Activated CD4-positive, CD25-positive, alpha-beta regulatory T cell treated with anti-CD3 and anti-CD28 coated beads, Interleukin-2, amount 50 U/mL, for 16 hours (primary cell): Measurements from ENCODE around the gene TMEM131.

Experiments used
- DNase-seq: peaks from one replicate; pipeline ENCODE4 v3.0.0-alpha.2; 2020; ENCODE audit warnings: low read depth, low spot score

The TMEM131 gene

GRCh38 chr2:97992836-97993825 lies 2.6 kb downstream of the TMEM131 start:
- DNase-seq, result no peak

DNA sequence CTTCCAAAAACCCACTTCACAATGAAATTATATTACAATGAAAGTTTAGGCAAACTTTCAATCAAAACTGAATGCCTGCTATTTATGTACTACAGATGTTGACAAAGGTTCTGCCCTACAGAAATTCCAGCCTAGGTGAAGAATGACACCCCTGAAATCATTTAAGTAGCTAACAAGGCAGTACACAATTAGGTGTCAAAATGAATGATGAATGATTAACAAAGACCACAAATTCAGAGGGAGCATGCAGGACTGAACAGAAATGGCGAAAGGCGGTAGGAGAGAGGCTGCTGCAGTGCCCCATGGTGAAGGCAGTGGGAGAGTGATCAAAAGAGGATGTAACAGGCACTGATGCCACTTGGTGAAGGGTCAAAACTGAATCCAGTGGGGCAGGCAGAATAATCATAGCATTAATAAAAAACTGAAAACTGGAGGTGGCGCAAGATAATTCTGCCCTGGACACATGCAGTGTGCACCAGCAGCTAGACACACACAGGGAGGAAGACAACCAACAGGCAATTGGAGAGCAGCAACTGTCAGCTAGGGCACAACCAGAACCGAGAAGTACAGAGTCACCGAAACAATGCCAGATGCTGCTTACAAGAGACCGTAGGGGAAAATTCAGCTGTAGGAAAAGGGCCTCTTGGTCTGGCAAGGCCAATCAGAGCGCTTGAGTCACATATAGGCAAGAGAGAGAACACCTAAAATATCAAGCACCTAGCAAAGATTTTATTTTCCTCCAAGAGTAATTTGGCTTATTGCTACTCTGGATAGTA lies 4.5 kb downstream of the TMEM131 start:
- no peak for DNase-seq

- DNase-seq, result no peak
These were observed 7.0 kb downstream of the TMEM131 start for GRCh38 chr2:97988722-97989121.

DNA sequence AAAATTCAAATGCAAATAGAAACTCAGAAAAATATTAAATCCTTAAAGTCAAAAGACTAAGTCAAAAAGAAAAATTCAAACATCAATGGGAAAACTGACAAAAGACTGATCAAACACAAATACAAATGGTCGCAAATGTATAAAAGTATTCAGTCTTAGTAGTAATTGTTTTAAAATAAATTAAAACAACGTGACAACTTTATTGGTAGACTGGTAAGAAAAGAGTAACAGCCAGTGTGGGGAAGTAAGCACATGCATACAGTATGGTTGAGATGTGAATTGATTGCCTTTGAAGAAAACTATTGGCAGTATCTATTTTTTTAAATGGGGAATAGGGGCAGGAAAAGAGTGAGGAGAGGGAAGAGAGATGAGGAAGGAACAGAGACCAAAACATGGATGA lies 9.8 kb downstream of the TMEM131 start:
- DNase-seq, result no peak

GRCh38 chr2:97983698-97984097 lies 12.1 kb downstream of the TMEM131 start:
- DNase-seq, result no peak

DNA sequence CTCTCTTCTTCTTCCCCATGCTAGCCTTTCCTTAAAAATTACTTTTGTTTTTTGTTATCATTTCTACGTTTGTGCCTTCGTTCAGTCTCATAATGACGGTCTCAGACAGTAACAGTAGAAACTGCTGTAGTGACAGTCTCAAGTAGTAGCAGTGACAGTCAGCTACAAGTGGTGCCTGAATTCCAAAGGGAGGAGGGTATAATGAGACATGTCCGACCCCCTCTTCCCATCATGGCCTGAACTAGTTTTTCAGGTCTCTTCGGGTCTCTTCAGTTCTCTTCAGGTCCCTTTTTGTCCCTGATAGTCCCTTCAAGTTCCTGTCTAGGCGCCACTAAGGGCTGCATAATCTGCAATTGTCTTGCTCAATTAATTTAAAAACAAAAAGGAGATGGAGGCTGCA lies 12.6 kb downstream of the TMEM131 start:
- DNase-seq, result no peak

GRCh38 chr2:97982621-97983020 lies 13.1 kb downstream of the TMEM131 start:
- DNase-seq, result no peak

DNA sequence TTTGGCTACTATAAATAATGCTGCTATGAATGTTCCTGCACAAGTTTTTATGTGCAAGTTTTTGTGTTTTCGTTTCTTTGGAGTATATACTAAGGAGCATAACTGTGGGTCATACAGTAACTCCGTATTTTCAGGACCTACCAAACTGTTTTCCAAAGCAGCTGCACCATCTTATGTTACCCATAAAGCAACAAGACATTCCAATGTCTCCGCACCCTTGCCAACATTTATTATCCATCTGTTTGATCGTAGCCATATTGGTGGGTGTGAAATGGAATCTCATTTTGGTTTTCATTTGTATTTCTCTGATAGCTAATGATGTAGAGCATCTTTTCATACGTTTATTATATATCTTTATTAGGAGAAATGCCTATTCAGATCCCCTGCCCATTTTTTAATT lies 13.8 kb downstream of the TMEM131 start:
- no peak for DNase-seq

GRCh38 chr2:97979904-97980303 lies 15.8 kb downstream of the TMEM131 start:
- DNase-seq, result no peak

DNA sequence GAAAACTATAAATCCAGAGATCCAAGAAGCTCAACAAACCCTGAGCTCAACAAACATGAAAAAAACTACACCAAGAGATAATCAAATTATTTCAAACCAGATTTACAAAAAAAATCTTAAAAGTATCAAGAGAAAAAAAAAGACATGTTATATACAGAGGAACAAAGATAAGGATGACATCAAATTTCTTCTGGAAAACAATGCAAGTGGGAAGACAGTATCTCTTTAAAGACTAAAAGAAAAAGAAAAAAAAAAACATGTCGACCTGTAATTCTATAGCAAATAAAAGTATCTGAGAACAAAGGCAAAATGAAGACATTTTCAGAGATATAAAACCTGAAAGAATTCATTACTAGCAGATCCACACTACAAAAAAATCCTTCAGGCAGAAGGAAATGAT lies 21.3 kb downstream of the TMEM131 start:
- no peak for DNase-seq

GRCh38 chr2:97970293-97971060 lies 25.3 kb downstream of the TMEM131 start:
- DNase-seq, result no peak

- DNase-seq, result no peak
These were observed 26.4 kb downstream of the TMEM131 start for GRCh38 chr2:97969081-97970067.

DNA sequence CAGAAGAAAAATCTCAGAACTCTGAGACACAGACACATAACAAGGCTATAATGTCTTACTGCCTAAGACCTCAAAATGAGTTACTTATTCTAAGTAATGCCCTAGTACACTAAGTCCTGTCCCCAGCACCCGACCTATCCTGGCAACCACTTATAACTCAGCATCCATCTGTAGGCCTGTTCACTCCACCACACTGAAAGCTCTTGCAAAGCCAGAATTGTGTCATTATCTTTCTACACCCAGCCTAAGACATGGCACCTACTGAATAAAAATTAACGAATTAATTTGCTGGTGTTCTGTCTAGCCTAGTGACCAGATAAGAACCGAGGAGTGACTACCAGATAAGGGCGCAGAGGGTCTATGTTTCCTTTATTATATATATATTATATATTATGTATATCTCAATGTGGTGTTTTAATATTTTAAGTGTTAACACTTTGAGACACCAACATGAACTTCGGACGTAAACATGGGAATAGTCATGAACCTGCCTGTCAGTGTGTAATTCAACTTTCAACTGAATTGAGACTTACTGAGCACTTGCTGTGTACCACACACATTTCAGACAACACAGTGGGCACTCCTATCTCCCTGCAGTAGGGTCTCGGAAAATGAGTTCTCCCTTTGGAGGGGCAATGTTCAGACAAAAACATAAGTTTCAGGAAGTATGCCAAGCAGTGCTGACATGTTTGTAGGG lies 27.7 kb downstream of the TMEM131 start:
- no peak for DNase-seq

DNA sequence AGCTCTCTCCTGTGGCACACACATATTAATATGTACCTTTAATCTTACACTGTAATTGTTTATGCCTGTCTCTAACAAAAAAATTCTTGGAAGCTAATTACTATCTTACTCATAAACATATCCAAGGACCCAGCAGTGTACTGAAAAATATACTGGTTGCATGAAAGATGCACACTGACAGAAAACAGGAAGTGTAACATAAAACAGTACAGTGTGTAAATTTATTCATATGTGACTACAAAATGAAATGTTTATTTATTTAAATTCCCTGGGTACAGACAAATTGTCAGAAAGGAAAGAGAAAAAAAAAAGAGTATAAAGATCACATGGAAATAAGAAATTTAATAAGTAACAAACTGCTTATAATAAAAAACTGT lies 28.5 kb downstream of the TMEM131 start:
- DNase-seq, result no peak

- no peak for DNase-seq
These were observed 29.1 kb downstream of the TMEM131 start for GRCh38 chr2:97966545-97967215.

GRCh38 chr2:97965116-97965515 lies 30.6 kb downstream of the TMEM131 start:
- DNase-seq, result no peak

GRCh38 chr2:97963880-97964279 lies 31.9 kb downstream of the TMEM131 start:
- DNase-seq, result no peak

DNA sequence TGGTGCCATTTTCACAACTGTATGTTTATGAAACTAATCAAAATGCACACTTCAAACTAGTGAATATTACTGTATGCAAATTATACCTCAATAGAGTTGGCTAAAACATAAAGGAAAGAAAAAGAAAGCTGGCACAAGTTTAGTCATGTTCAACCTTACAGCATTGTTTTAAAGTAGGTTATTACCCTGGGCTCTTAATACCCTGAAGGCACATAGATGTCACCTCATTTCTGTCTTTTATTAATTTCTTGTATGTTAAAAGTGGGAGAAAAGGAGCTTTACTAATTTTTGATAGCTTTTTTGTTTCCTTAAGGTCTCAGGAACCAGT lies 32.7 kb downstream of the TMEM131 start:
- no peak for DNase-seq

GRCh38 chr2:97961534-97961933 lies 34.2 kb downstream of the TMEM131 start:
- no peak for DNase-seq

DNA sequence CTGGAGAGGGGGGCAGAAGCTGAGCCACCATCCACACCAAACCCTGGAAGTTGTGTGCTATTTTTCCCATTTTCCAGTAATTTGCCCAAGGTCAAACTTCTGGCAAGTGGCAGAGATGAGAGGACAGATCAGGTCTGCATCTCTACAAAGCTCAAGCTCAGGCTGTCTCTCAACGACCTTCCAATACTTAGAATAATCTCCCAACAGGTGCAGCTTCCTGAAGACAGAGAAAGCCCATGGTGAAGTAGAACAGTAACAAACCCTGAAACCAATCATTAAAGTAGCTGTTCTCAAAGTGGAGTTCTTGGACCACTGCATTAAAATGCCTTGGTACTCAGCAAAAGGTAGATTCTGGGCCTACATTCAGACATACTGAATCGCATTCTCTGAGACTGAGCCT lies 37.6 kb downstream of the TMEM131 start:
- no peak for DNase-seq
